GM20000 (cell line): ENCODE data around the gene TMEM201.

Source experiments
- DNase-seq: peaks from one replicate; pipeline ENCODE4 v3.0.0; 2012; ENCODE audit warnings: low spot score
- CTCF ChIP-seq: IDR thresholded peaks from 2 replicates; pipeline ENCODE4 v1.5.1; 2012; ENCODE audit warnings: mild to moderate bottlenecking, control low read depth; ENCODE audit errors: extremely low read depth, missing control alignments

The TMEM201 gene

DNA sequence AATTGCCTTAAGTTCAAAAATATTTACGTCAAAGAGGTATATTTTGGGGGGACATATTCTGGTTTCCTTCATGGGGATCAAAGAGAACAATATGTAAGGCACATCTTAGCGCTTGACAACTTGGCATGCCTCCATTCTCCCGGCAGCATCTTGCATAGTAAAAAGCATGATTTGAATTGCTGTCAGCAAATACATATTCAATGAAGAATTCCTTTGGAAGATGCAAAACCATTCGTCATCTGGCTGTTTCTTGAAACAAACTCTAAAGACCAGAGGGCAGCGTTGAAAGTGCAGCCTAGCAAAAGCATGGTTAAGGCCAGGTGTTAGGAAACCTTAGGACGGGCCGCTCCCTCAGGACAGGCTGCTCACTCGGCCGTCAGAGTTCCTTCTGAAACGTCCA lies 59.5 kb downstream of the TMEM201 start:
- no peak for DNase-seq
- TF ChIP-seq CTCF: no peak

DNA sequence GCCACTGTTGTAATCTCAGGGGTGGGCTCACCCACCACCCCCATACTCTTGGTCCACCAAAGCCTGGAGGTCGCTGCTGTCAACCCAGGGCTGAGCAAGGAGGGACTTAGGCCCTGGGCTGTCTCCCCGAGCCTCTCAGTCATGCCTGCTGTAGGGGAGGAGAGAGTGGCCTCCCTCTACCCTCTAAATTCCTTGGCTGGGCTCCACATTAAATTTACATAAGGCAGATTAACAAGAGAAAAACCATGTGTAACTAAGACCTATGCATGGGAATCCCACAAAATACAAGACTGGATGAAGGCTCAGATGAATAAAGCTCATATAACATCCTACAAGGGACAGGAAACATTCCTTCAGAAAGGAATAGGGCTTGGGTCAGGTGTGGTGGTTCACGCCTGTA lies 61.1 kb downstream of the TMEM201 start:
- DNase-seq: no peak
- TF ChIP-seq CTCF: no peak

- no peak for DNase-seq
Observed at GRCh38 chr1:9651220-9651564, 62.5 kb downstream of the TMEM201 start.

GRCh38 chr1:9651565-9652378 lies 63.1 kb downstream of the TMEM201 start, which contains the start of gene PIK3CD:
PIK3CD (plus strand) TSS chr1:9651731; CDS start chr1:9710456, 58,725 bp downstream.
- DNase-seq: peak; percentile 68
- no peak for TF ChIP-seq CTCF

More at GRCh38 chr1:9651220-9651564, 62.5 kb downstream of the TMEM201 start:
- no peak for TF ChIP-seq CTCF

DNA sequence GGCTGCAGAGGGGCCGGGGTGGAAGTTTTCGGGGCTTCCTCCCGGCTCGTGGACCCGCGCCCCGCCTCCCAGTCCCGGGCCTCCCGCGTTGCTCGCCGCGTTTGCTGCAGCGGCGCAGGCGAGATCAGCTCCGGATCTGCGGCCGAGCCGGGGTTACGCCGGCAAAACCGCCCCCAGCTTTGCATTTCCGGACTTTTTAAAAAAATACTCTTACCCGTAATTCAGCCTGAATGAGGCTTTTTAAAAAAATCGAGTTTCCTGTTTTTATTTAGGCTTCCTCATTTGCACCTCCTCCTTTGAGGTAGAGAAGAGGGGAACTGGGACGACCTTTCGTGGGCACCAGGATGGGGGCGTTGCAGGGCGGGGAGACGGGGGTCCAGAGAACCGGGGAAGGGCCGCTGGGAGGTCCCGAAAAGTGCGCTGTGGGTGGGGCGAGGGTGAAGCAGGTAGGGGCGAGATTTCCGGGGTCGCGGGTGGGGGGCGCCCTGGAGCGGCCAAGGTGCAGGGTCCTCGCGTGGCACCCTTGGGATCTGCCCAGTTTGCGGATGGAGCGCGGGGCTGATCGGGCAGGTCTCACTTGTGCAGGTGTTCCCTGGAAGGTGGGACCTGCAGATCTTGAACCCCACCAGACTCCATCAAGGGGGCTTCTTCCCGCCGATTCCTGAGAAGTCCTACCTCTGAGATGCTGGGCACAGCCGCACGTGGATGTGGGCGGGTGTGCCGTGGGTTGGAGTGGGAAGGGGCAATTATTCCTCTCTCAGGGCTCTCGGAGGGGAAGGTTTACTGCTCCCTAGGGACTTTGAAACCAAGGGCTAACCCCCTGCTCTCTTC lies 63.9 kb downstream of the TMEM201 start:
- no peak for TF ChIP-seq CTCF
- peak; percentile 78 for DNase-seq

DNA sequence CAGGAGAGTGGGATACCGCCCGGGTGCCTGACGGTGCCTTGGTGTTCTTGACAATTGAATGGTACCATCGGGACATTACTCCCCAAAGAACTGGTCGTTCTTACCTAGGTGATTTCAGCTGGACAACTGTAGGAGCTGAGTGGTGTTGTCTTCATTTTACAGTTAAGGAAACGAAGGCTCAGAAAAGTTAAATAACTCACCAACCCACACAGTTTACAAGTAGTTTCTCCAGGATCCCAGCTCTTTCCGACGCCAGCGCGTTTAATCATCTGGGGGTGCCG lies 64.4 kb downstream of the TMEM201 start:
- TF ChIP-seq CTCF: no peak
- peak; percentile 41 for DNase-seq

GRCh38 chr1:9653491-9654050 lies 64.9 kb downstream of the TMEM201 start:
- TF ChIP-seq CTCF: no peak
- peak; percentile 54 for DNase-seq
